Right lobe of liver (tissue), 4 donors: ENCODE data around the gene C10orf95.

ENCODE experiments used
- POLR2A ChIP-seq: fragments of 450-650 bp; IDR thresholded peaks from one replicate; pipeline ENCODE4 v1.6.1; 2017; ENCODE audit warnings: antibody characterized with exemption, mild to moderate bottlenecking
- TF ChIP-seq, protein P1 (sequence below), 4 donors: fragments of 200-600 bp in 3 of 4; fragments of 450-650 bp in 1 of 4; IDR thresholded peaks; one replicate each; pipeline versions ENCODE4 v1.5.1 to v1.8.0; 2016 to 2022; ENCODE audit warnings: antibody characterized with exemption in 4 of 4, mild to moderate bottlenecking in 2 of 4
- donor health status: DM: no; HTN: no; CAD: no.
- donor health status: DM: no; HTN: no; CAD: no.
- donor health status: DM: no; HTN: yes; CAD: no.

DNA sequence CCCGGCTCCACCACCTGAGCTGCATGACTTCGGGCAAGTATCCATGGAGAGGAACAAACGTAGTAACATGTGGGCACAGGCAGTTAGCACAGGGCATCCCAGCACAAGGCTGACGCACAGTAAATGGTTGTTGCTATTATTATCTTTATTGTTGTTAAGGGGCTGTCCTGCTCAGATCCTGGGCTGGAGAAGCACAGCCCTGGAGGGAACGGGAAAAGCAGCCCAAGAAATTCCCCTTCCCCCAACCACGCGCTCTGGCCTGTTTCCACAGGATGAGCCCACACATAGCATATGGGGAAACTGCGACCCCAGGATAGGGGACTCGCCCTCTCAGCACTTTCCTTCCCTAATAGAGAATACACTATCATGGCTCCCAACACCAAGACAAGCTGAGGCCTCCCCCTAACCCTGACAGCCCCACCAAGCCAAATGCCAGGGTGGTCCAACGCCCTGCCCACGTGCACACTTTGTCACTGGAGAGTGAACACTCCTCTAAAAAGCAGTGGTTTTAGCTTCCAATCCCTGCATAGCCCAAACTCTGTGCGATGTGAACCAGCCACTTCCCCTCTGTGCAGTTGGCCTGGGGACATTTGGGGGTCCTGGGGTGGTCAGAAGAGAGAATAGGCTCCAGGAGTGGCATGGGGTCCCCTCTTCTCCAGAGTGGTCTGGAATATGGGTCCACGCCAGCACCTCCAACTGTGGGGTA, 43.8 kb downstream of the C10orf95 start:
- TF ChIP-seq, protein P1, sequence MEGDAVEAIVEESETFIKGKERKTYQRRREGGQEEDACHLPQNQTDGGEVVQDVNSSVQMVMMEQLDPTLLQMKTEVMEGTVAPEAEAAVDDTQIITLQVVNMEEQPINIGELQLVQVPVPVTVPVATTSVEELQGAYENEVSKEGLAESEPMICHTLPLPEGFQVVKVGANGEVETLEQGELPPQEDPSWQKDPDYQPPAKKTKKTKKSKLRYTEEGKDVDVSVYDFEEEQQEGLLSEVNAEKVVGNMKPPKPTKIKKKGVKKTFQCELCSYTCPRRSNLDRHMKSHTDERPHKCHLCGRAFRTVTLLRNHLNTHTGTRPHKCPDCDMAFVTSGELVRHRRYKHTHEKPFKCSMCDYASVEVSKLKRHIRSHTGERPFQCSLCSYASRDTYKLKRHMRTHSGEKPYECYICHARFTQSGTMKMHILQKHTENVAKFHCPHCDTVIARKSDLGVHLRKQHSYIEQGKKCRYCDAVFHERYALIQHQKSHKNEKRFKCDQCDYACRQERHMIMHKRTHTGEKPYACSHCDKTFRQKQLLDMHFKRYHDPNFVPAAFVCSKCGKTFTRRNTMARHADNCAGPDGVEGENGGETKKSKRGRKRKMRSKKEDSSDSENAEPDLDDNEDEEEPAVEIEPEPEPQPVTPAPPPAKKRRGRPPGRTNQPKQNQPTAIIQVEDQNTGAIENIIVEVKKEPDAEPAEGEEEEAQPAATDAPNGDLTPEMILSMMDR (IDR thresholded peaks at IDR 0.05) = no peak
- TF ChIP-seq POLR2A = no peak
